H1 (cell line): Measurements from ENCODE around the gene TRAF3IP3. TPM values are rescaled to one million over a fixed set of nuclear protein-coding genes. Genes with fewer than 3 reads are reported as not detected.

ENCODE experiments used
- CTCF ChIA-PET: fragments of 300-600 bp; sonication (Branson Sonifier 250); formaldehyde crosslinking; loops from one replicate; lab custom pipeline; 2021; ENCODE audit not compliant: partially characterized antibody; lab: Charles Lee
- POLR2A ChIA-PET: fragments of 300-600 bp; sonication (Branson Sonifier 250); formaldehyde crosslinking; loops from one replicate; lab custom pipeline; 2021; ENCODE audit warnings: inconsistent platforms; ENCODE audit not compliant: partially characterized antibody; lab: Charles Lee
- DNase-seq, 2 experiments: peaks; one replicate each; pipeline versions ENCODE4 v3.0.0 to v3.0.0-alpha.2; 2010 to 2022; ENCODE audit warnings: low spot score in 2 of 2, low read depth in 1 of 2, mixed read lengths in 1 of 2
- FAIRE-seq: peaks from 2 replicates; lab custom pipeline; 2011; peaks lifted over from hg19 to GRCh38; lab: Jason Lieb, UNC
- H2AFZ ChIP-seq: 2 replicates; pipeline ENCODE4 v1.8.1; 2012; ENCODE audit warnings: low read length, inconsistent platforms
- H2AK5ac ChIP-seq: 2 replicates; pipeline ENCODE4 v1.6.1; 2013; ENCODE audit warnings: low read depth, low read length
- H2BK120ac ChIP-seq: replicated peaks from 2 replicates; pipeline ENCODE3; 2013; ENCODE audit warnings: low read depth, low read length, inconsistent platforms
- H2BK12ac ChIP-seq: 2 replicates; pipeline ENCODE4 v1.6.1; 2013; ENCODE audit warnings: low read depth, low read length
- H2BK15ac ChIP-seq: 2 replicates; pipeline ENCODE4 v1.6.1; 2013; ENCODE audit warnings: low read length
- H2BK20ac ChIP-seq: 2 replicates; pipeline ENCODE4 v1.6.1; 2013; ENCODE audit warnings: low read length
- H2BK5ac ChIP-seq: 2 replicates; pipeline ENCODE4 v1.6.1; 2013; ENCODE audit warnings: low read depth, low read length
- H3K14ac ChIP-seq: 2 replicates; pipeline ENCODE4 v1.6.1; 2013; ENCODE audit warnings: inconsistent platforms; ENCODE audit not compliant: insufficient read length
- H3K18ac ChIP-seq: 2 replicates; pipeline ENCODE4 v1.6.1; 2013; ENCODE audit warnings: low read length; ENCODE audit errors: extremely low read depth
- H3K23ac ChIP-seq: 2 replicates; pipeline ENCODE4 v1.6.1; 2013; ENCODE audit warnings: inconsistent platforms; ENCODE audit not compliant: insufficient read length
- H3K23me2 ChIP-seq: 2 replicates; pipeline ENCODE4 v1.6.1; 2013; ENCODE audit warnings: low read depth, low read length
- H3K27ac ChIP-seq: 2 replicates; pipeline ENCODE4 v1.6.1; 2011; ENCODE audit warnings: low read depth, low read length, inconsistent platforms
- H3K27me3 ChIP-seq, 4 experiments: replicated peaks in 1 of 4; 1 replicate in 1 of 4; 2 replicates in 3 of 4; pipeline versions ENCODE4 v1.6.1 to v1.8.1; 2011 to 2013; ENCODE audit warnings: low read length in 3 of 4, mild to moderate bottlenecking in 3 of 4, inconsistent platforms in 2 of 4, mixed read lengths in 2 of 4, moderate library complexity in 1 of 4; ENCODE audit not compliant: control insufficient read depth in 3 of 4, insufficient read depth in 3 of 4; ENCODE audit errors: extremely low read depth in 1 of 4
- H3K36me3 ChIP-seq, 4 experiments: 2 replicates each; pipeline versions ENCODE4 v1.6.1 to v1.8.1; 2011 to 2013; ENCODE audit warnings: mild to moderate bottlenecking in 4 of 4, low read length in 3 of 4, moderate library complexity in 2 of 4, control low read depth in 1 of 4, inconsistent platforms in 1 of 4; ENCODE audit not compliant: insufficient read depth in 4 of 4, control insufficient read depth in 2 of 4
- H3K4ac ChIP-seq: replicated peaks from 2 replicates; pipeline ENCODE3; 2013; ENCODE audit warnings: low read length, low read depth, mixed read lengths, inconsistent platforms; ENCODE audit not compliant: insufficient read length
- H3K4me1 ChIP-seq, 4 experiments: replicated peaks in 1 of 4; 1 replicate in 1 of 4; 2 replicates in 3 of 4; pipeline versions ENCODE4 v1.6.1 to v1.8.1; 2011 to 2013; ENCODE audit warnings: low read length in 3 of 4, inconsistent platforms in 2 of 4, mixed read lengths in 1 of 4; ENCODE audit not compliant: insufficient read depth in 4 of 4, control insufficient read depth in 3 of 4
- H3K4me2 ChIP-seq, 2 experiments: 2 replicates each; pipeline versions ENCODE4 v1.6.1 to v1.8.1; 2011 to 2013; ENCODE audit warnings: low read depth in 2 of 2, low read length in 2 of 2, control low read depth in 1 of 2, inconsistent platforms in 1 of 2, mild to moderate bottlenecking in 1 of 2; ENCODE audit not compliant: insufficient read depth in 1 of 2
- H3K4me3 ChIP-seq, 4 experiments: fragments of 200-600, 300-600 bp in 1 of 4; sonication (generic), shearing (Covaris generic), sonication (Bioruptor Twin) in 1 of 4; 2 replicates each; pipeline versions ENCODE4 v1.5.1 to v1.8.1; 2011 to 2016; ENCODE audit warnings: low read length in 4 of 4, low read depth in 3 of 4, control low read depth in 2 of 4, inconsistent platforms in 2 of 4, mild to moderate bottlenecking in 2 of 4, mixed read lengths in 1 of 4, moderate library complexity in 1 of 4; ENCODE audit not compliant: insufficient read depth in 2 of 4; ENCODE audit errors: extremely low read depth in 1 of 4
- H3K56ac ChIP-seq: replicated peaks from 2 replicates; pipeline ENCODE3; 2013; ENCODE audit warnings: low read depth, mild to moderate bottlenecking, mixed read lengths, low read length, inconsistent platforms; ENCODE audit not compliant: insufficient read length
- H3K79me1 ChIP-seq: 2 replicates; pipeline ENCODE4 v1.6.1; 2013; ENCODE audit warnings: low read depth, low read length, control low read depth
- H3K79me2 ChIP-seq, 2 experiments: 2 replicates each; pipeline versions ENCODE4 v1.6.1 to v1.8.1; 2012 to 2013; ENCODE audit warnings: low read length in 2 of 2, mild to moderate bottlenecking in 2 of 2, inconsistent platforms in 1 of 2; ENCODE audit not compliant: insufficient read depth in 2 of 2, control insufficient read depth in 1 of 2
- H3K9ac ChIP-seq, 4 experiments: replicated peaks in 1 of 4; 1 replicate in 1 of 4; 2 replicates in 3 of 4; pipeline versions ENCODE4 v1.6.1 to v1.8.1; 2011 to 2013; ENCODE audit warnings: low read depth in 3 of 4, low read length in 3 of 4, control low read depth in 2 of 4, mild to moderate bottlenecking in 2 of 4, moderate library complexity in 2 of 4, inconsistent platforms in 1 of 4; ENCODE audit errors: extremely low read depth in 1 of 4
- H3K9me3 ChIP-seq, 2 experiments: 2 replicates each; pipeline versions ENCODE4 v1.6.1 to v1.8.1; 2012 to 2013; ENCODE audit warnings: mild to moderate bottlenecking in 2 of 2, moderate library complexity in 2 of 2, control low read depth in 1 of 2, inconsistent platforms in 1 of 2, low read depth in 1 of 2, low read length in 1 of 2, mixed read lengths in 1 of 2; ENCODE audit not compliant: insufficient read depth in 2 of 2
- H4K20me1 ChIP-seq, 2 experiments: replicated peaks in 1 of 2; 2 replicates each; pipeline versions ENCODE3 to v1.8.1; 2011 to 2013; ENCODE audit warnings: inconsistent platforms in 2 of 2, low read length in 2 of 2, mild to moderate bottlenecking in 1 of 2; ENCODE audit not compliant: insufficient read depth in 2 of 2, control insufficient read depth in 1 of 2
- H4K5ac ChIP-seq: 2 replicates; pipeline ENCODE4 v1.6.1; 2013; ENCODE audit warnings: low read length, low read depth, mixed read lengths, inconsistent platforms; ENCODE audit not compliant: insufficient read length
- H4K8ac ChIP-seq: 2 replicates; pipeline ENCODE4 v1.8.0; 2013; ENCODE audit warnings: mild to moderate bottlenecking, moderate library complexity, low read length, inconsistent platforms; ENCODE audit not compliant: insufficient read depth; ENCODE audit errors: extremely low read depth
- H4K91ac ChIP-seq: replicated peaks from 2 replicates; pipeline ENCODE3; 2013; ENCODE audit warnings: low read length, mixed read lengths, inconsistent platforms; ENCODE audit not compliant: insufficient read length
- ASH2L ChIP-seq: fragments of 200-600, 300-600 bp; sonication (generic); IDR thresholded peaks from one replicate; pipeline ENCODE4 v1.7.1; 2017; ENCODE audit warnings: low read length
- CTBP2 ChIP-seq: IDR thresholded peaks from 2 replicates; pipeline ENCODE4 v1.7.0; 2011; ENCODE audit warnings: borderline replicate concordance, mild to moderate bottlenecking, moderate library complexity, mixed read lengths, low read length; ENCODE audit not compliant: insufficient read depth, insufficient read length
- EZH2 ChIP-seq: fragments of 200-600 bp; sonication (generic); IDR thresholded peaks from 2 replicates; pipeline ENCODE4 v1.7.1; 2012; ENCODE audit warnings: low read depth, mild to moderate bottlenecking, moderate library complexity, low read length, inconsistent platforms; ENCODE audit not compliant: severe bottlenecking
- GTF2F1 ChIP-seq: IDR thresholded peaks from 2 replicates; pipeline ENCODE4 v1.6.1; 2012; ENCODE audit warnings: low read depth, low read length, improper control_type of control experiment, borderline replicate concordance
- KDM5A ChIP-seq: fragments of 200-600 bp; IDR thresholded peaks from 2 replicates; pipeline ENCODE4 v1.7.1; 2012; ENCODE audit warnings: mild to moderate bottlenecking, low read length, inconsistent platforms, mixed read lengths
- POLR2AphosphoS5 ChIP-seq: IDR thresholded peaks from 2 replicates; pipeline ENCODE4 v1.6.1; 2011; ENCODE audit warnings: low read depth, low read length
- RFX5 ChIP-seq: IDR thresholded peaks from 2 replicates; pipeline ENCODE4 v1.6.1; 2011; ENCODE audit warnings: low read depth, low read length, improper control_type of control experiment, borderline replicate concordance
- SIX5 ChIP-seq: IDR thresholded peaks from 2 replicates; pipeline ENCODE4 v1.6.1; 2011; ENCODE audit warnings: mild to moderate bottlenecking, low read depth, low read length
- WGBS, 2 experiments: shearing (Covaris generic) in 1 of 2; methylation state at CpG; one replicate each; pipeline versions ENCODE4 v1.1.6 to v1.1.7; 2013 to 2015; ENCODE audit warnings: low lambda C conversion rate in 2 of 2, mixed read lengths in 2 of 2, inconsistent platforms in 1 of 2, low coverage in 1 of 2, missing lambda C conversion rate in 1 of 2; ENCODE audit not compliant: insufficient replicate concordance in 2 of 2, insufficient coverage in 1 of 2, insufficient read length in 1 of 2; ENCODE audit errors: extremely low coverage in 1 of 2, missing lambda C conversion rate in 1 of 2; 5-methylcytosine and 5-hydroxymethylcytosine counted together
- polyA plus RNA-seq, 7 experiments: library from polyadenylated mRNA; depleted of rRNA in 3 of 7; stranded (reverse) in 5 of 7; unstranded in 2 of 7; fragments of >200 nt in 5 of 7; fragments of 200-250 nt in 2 of 7; gene quantifications; 1 replicate in 5 of 7; 2 replicates in 1 of 7; 4 replicates in 1 of 7; pipeline versions ENCODE4 v1.2.1 to v1.2.3, GENCODE V29; 2011 to 2013; ENCODE audit warnings: missing spikeins in 2 of 7, mixed read lengths in 2 of 7
- total RNA-seq: library from RNA; stranded (reverse); fragmentation: NEBNext Ultra II Directional; extraction: Animal tissue kit (Norgen Biotek cat#: 25700); gene quantifications from 2 replicates; pipeline ENCODE4 v1.2.1, GENCODE V29; 2021
- TF ChIP-seq, protein P1 (sequence below): IDR thresholded peaks from 2 replicates; pipeline ENCODE4 v1.6.1; 2012; ENCODE audit warnings: inconsistent platforms
- TF ChIP-seq, protein P2 (sequence below): IDR thresholded peaks from 2 replicates; pipeline ENCODE4 v1.6.1; 2011; ENCODE audit warnings: low read length, improper control_type of control experiment

TRAF3IP3 gene
- total and polyA plus RNA-seq, 2 of the 8 experiments (the other 6 are each of a cell fraction or from before 2014, with no cell fraction given) = not detected

DNA sequence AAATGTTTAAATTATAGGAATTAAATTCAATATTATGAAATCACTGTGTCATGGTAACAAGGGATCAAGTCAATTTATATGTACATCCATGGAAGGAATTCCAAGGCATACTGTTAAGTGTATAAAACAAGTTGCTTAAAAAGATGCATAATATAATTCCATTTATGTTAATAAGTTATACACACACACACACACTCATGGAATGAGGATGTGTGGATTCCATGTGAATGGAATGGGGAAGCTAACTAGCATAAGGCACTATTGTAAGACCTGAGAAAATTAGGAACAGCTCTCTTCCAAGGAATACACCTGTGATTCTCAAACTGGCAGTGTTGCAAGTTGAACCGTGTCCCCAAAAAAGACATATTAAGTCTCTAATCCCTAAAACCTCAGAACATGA lies 17.6 kb upstream of the TRAF3IP3 start:
- no peak for FAIRE-seq
- no peak overlapping the region for H4K5ac ChIP-seq
- no peak overlapping the region for H3K56ac ChIP-seq
- H3K4me1 ChIP-seq = no peaks in the 10 kb centered on the region
- H2BK20ac ChIP-seq = no peak overlapping the region
- H3K18ac ChIP-seq = no peak overlapping the region
- H4K8ac ChIP-seq = no peak overlapping the region
- CTCF ChIA-PET = interaction anchor here (1.2 to 4.5 kb wide), 2 partner anchors 9 to 12 kb away, joined by 3 to 31 read pairs; no protein-coding TSS in a partner anchor
- no peaks in the 10 kb centered on the region for H3K79me2 ChIP-seq
- H3K4me2 ChIP-seq = no peak overlapping the region
- no peak overlapping the region for H3K14ac ChIP-seq
- no peak overlapping the region for H3K4ac ChIP-seq
- TF ChIP-seq, protein P1, sequence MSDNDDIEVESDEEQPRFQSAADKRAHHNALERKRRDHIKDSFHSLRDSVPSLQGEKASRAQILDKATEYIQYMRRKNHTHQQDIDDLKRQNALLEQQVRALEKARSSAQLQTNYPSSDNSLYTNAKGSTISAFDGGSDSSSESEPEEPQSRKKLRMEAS = no peak
- no peak for TF ChIP-seq KDM5A
- TF ChIP-seq POLR2AphosphoS5 = no peak
- TF ChIP-seq ASH2L = no peak
- no peak for TF ChIP-seq GTF2F1
- no peak for TF ChIP-seq CTBP2
- no peak for TF ChIP-seq EZH2
- TF ChIP-seq SIX5 = no peak
- TF ChIP-seq RFX5 = no peak
- TF ChIP-seq, protein P2, sequence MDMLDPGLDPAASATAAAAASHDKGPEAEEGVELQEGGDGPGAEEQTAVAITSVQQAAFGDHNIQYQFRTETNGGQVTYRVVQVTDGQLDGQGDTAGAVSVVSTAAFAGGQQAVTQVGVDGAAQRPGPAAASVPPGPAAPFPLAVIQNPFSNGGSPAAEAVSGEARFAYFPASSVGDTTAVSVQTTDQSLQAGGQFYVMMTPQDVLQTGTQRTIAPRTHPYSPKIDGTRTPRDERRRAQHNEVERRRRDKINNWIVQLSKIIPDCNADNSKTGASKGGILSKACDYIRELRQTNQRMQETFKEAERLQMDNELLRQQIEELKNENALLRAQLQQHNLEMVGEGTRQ = no peak
- H3K9ac ChIP-seq = no peak overlapping the region
- POLR2A ChIA-PET = no interaction called here
- H2BK15ac ChIP-seq = no peak overlapping the region
- no peak overlapping the region for H4K91ac ChIP-seq
- H2BK120ac ChIP-seq = no peak overlapping the region
- no peak overlapping the region for H3K27ac ChIP-seq
- H2BK12ac ChIP-seq = no peak overlapping the region
- H3K79me1 ChIP-seq = no peaks in the 10 kb centered on the region
- H3K36me3 ChIP-seq = no peaks in the 10 kb centered on the region
- no peaks in the 10 kb centered on the region for H3K23me2 ChIP-seq
- no peak overlapping the region for H2AFZ ChIP-seq
- H3K27me3 ChIP-seq = no peaks in the 10 kb centered on the region; a peak in 1 of 7 replicates
- WGBS, 2 experiments = 87% methylated on average over 1 of the region's 1 CpG; no CpG with 5 or more reads in 1 of the 2 experiments
- no peak for DNase-seq
- H3K4me3 ChIP-seq = no peak overlapping the region
- no peak overlapping the region for H2AK5ac ChIP-seq
- no peaks in the 10 kb centered on the region for H3K9me3 ChIP-seq
- H2BK5ac ChIP-seq = no peak overlapping the region
- H4K20me1 ChIP-seq = no peaks in the 10 kb centered on the region
- no peak overlapping the region for H3K23ac ChIP-seq
